Right atrium auricular region (tissue), 2 donors: ENCODE results near the gene CABLES2. TPM values are rescaled to one million over a fixed set of nuclear protein-coding genes. Genes with fewer than 3 reads are reported as not detected.

ENCODE experiments used
- DNase-seq: peaks from one replicate; pipeline ENCODE4 v3.0.0-alpha.2; 2019; ENCODE audit warnings: low spot score
- H3K27ac ChIP-seq, 2 donors: fragments of 200-600 bp; sonication (generic); 1 replicate in 1 of 2; 2 replicates in 1 of 2; pipeline ENCODE4 v1.5.1; 2016 to 2019
- H3K27me3 ChIP-seq, 2 donors: fragments of 200-600 bp; sonication (generic); one replicate each; pipeline versions ENCODE4 v1.5.1 to v1.6.0; 2017 to 2019
- H3K36me3 ChIP-seq: fragments of 200-600 bp; sonication (generic); one replicate; pipeline ENCODE4 v1.5.1; 2016
- H3K4me1 ChIP-seq, 2 donors: fragments of 200-600 bp; sonication (generic); one replicate each; pipeline versions ENCODE4 v1.5.1 to v1.6.0; 2017 to 2019
- H3K4me3 ChIP-seq, 2 donors: fragments of 200-600 bp; sonication (generic); 1 replicate in 1 of 2; 2 replicates in 1 of 2; pipeline ENCODE4 v1.5.1; 2017 to 2019; ENCODE audit warnings: mild to moderate bottlenecking in 1 of 2, moderate library complexity in 1 of 2
- H3K9me3 ChIP-seq, 2 donors: fragments of 200-600 bp; sonication (generic); one replicate each; pipeline ENCODE4 v1.5.1; 2019
- total RNA-seq, 2 donors: library from RNA; depleted of rRNA; stranded (reverse); fragments of >200 nt; gene quantifications; one replicate each; pipeline ENCODE4 v1.1.0, GENCODE V29; 2016
- TF ChIP-seq, protein P1 (sequence below), 2 donors: fragments of 200-600 bp; sonication (generic); IDR thresholded peaks; one replicate each; pipeline ENCODE4 v1.5.1; 2019; ENCODE audit warnings: antibody characterized with exemption in 2 of 2

CABLES2 gene
- total RNA-seq, 2 donors from 2014 or later = 10.8 to 17.7 TPM

- Histone ChIP-seq H3K27me3 (no peaks in the 10 kb centered on the region), H3K4me1 (peaks cover 0 to 61% of the 10 kb centered on the region in 2 donors), H3K27ac (peak overlapping the region; percentile 57 to 78), H3K4me3 (peak overlapping the region in 1 of 2 donors; percentile 0), H3K36me3 (no peaks in the 10 kb centered on the region), H3K9me3 (no peaks in the 10 kb centered on the region)
- TF ChIP-seq, protein P1, sequence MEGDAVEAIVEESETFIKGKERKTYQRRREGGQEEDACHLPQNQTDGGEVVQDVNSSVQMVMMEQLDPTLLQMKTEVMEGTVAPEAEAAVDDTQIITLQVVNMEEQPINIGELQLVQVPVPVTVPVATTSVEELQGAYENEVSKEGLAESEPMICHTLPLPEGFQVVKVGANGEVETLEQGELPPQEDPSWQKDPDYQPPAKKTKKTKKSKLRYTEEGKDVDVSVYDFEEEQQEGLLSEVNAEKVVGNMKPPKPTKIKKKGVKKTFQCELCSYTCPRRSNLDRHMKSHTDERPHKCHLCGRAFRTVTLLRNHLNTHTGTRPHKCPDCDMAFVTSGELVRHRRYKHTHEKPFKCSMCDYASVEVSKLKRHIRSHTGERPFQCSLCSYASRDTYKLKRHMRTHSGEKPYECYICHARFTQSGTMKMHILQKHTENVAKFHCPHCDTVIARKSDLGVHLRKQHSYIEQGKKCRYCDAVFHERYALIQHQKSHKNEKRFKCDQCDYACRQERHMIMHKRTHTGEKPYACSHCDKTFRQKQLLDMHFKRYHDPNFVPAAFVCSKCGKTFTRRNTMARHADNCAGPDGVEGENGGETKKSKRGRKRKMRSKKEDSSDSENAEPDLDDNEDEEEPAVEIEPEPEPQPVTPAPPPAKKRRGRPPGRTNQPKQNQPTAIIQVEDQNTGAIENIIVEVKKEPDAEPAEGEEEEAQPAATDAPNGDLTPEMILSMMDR (IDR thresholded peaks at IDR 0.05) = no peak
- DNase-seq = no peak
Observed at GRCh38 chr20:62381202-62381797, 25.8 kb downstream of the CABLES2 start.

GRCh38 chr20:62378215-62378614 is 28.9 kb downstream of the CABLES2 start:
- DNase-seq = no peak
- H3K9me3 ChIP-seq = no peaks in the 10 kb centered on the region
- H3K27ac ChIP-seq = peak overlapping the region; percentile 57 to 78
- no peaks in the 10 kb centered on the region for H3K36me3 ChIP-seq
- TF ChIP-seq, protein P1 (IDR thresholded peaks at IDR 0.05) = no peak
- no peaks in the 10 kb centered on the region for H3K27me3 ChIP-seq
- H3K4me1 ChIP-seq = peaks cover 0 to 72% of the 10 kb centered on the region in 2 donors
- H3K4me3 ChIP-seq = no peak overlapping the region

- no peak overlapping the region for H3K4me3 ChIP-seq
- TF ChIP-seq, protein P1 (IDR thresholded peaks at IDR 0.05) = no peak
- no peaks in the 10 kb centered on the region for H3K27me3 ChIP-seq
- H3K36me3 ChIP-seq = no peaks in the 10 kb centered on the region
- no peaks in the 10 kb centered on the region for H3K9me3 ChIP-seq
- DNase-seq = no peak
- peaks cover 0 to 72% of the 10 kb centered on the region in 2 donors for H3K4me1 ChIP-seq
- H3K27ac ChIP-seq = peak overlapping the region; percentile 57 to 78
Observed at GRCh38 chr20:62377615-62378178, 29.4 kb downstream of the CABLES2 start.

GRCh38 chr20:62377064-62377461 is 30.0 kb downstream of the CABLES2 start:
- peaks cover 0 to 67% of the 10 kb centered on the region in 2 donors for H3K4me1 ChIP-seq
- H3K27me3 ChIP-seq = no peaks in the 10 kb centered on the region

GRCh38 chr20:62376112-62377063 is 30.7 kb downstream of the CABLES2 start:
- no peak overlapping the region for H3K4me3 ChIP-seq
- H3K4me1 ChIP-seq = peaks cover 0 to 64% of the 10 kb centered on the region in 2 donors

More at GRCh38 chr20:62377064-62377461, 30.0 kb downstream of the CABLES2 start:
- H3K27ac ChIP-seq = peak overlapping the region; percentile 57 to 78
- no peaks in the 10 kb centered on the region for H3K9me3 ChIP-seq
- H3K4me3 ChIP-seq = no peak overlapping the region
- TF ChIP-seq, protein P1 (IDR thresholded peaks at IDR 0.05) = no peak
- H3K36me3 ChIP-seq = no peaks in the 10 kb centered on the region
- DNase-seq = no peak

More at GRCh38 chr20:62376112-62377063, 30.7 kb downstream of the CABLES2 start:
- H3K36me3 ChIP-seq = no peaks in the 10 kb centered on the region
- no peaks in the 10 kb centered on the region for H3K9me3 ChIP-seq
- H3K27me3 ChIP-seq = no peaks in the 10 kb centered on the region
- no peak for DNase-seq
- TF ChIP-seq, protein P1 (IDR thresholded peaks at IDR 0.05) = peak; percentile 33 to 63
- H3K27ac ChIP-seq = peak overlapping the region; percentile 57 to 78
